HL-60/S4 (cell line): Measurements from ENCODE around the gene SLC16A3.
"Not testable (repeated sequence)": the region's sequence is repeated elsewhere in the genome, so short reads cannot be mapped to it uniquely, and the experiment has no call there.

ENCODE experiments used
- in situ Hi-C: fragments of 300-500 bp; cut with MboI; formaldehyde crosslinking; loops from 2 replicates; pipeline ENCODE4 v1.14.3; 2022; ENCODE audit warnings: low sequenced_read_pairs

Gene SLC16A3

GRCh38 chr17:82228842-82229697, at the start of gene SLC16A3:
Gene SLC16A3 (plus strand): TSS chr17:82229042. CDS start chr17:82236009, 6,967 bp downstream.
- in situ Hi-C loops, result no loop called here

- in situ Hi-C loops, result no loop called here
These were observed 49.4 kb upstream of the SLC16A3 start for GRCh38 chr17:82179412-82179811.

GRCh38 chr17:82179946-82180475, 48.8 kb upstream of the SLC16A3 start:
- in situ Hi-C loops, result no loop called here

- in situ Hi-C loops, result no loop called here
These were observed 47.9 kb upstream of the SLC16A3 start for GRCh38 chr17:82180776-82181528.

GRCh38 chr17:82184761-82185160, 44.1 kb upstream of the SLC16A3 start:
- in situ Hi-C loops, result no loop called here

- in situ Hi-C loops, result no loop called here
These were observed 42.6 kb upstream of the SLC16A3 start for GRCh38 chr17:82186221-82186620.

GRCh38 chr17:82187500-82187899, 41.3 kb upstream of the SLC16A3 start:
- in situ Hi-C loops, result no loop called here

GRCh38 chr17:82188001-82188961, 40.6 kb upstream of the SLC16A3 start:
- in situ Hi-C loops, result no loop called here

- in situ Hi-C loops, result not testable (repeated sequence)
These were observed 35.8 kb upstream of the SLC16A3 start for GRCh38 chr17:82193050-82193449.

GRCh38 chr17:82193520-82194220, 35.2 kb upstream of the SLC16A3 start:
- in situ Hi-C loops, result no loop called here

GRCh38 chr17:82194765-82195164, 34.1 kb upstream of the SLC16A3 start:
- in situ Hi-C loops, result no loop called here

GRCh38 chr17:82195675-82196672, 32.9 kb upstream of the SLC16A3 start:
- in situ Hi-C loops, result no loop called here

- in situ Hi-C loops, result no loop called here
These were observed 30.8 kb upstream of the SLC16A3 start for GRCh38 chr17:82198092-82198491.

GRCh38 chr17:82199496-82199895, 29.3 kb upstream of the SLC16A3 start:
- in situ Hi-C loops, result no loop called here

GRCh38 chr17:82200135-82200534, 28.7 kb upstream of the SLC16A3 start:
- in situ Hi-C loops, result no loop called here

GRCh38 chr17:82200743-82201497, 27.9 kb upstream of the SLC16A3 start:
- in situ Hi-C loops, result no loop called here

GRCh38 chr17:82201498-82201910, 27.3 kb upstream of the SLC16A3 start:
- in situ Hi-C loops, result no loop called here

- in situ Hi-C loops, result no loop called here
These were observed 25.9 kb upstream of the SLC16A3 start for GRCh38 chr17:82202981-82203380.
